Suprapubic skin (tissue), 4 donors: ENCODE data around the gene COP1. TPM values are rescaled to one million over a fixed set of nuclear protein-coding genes. Genes with fewer than 3 reads are reported as not detected.
"Not testable (repeated sequence)": the region's sequence is repeated elsewhere in the genome, so short reads cannot be mapped to it uniquely, and the experiment has no call there.

ENCODE experiments used
- DNase-seq, 2 donors: peaks; one replicate each; pipeline ENCODE4 v3.0.0-alpha.2; 2019; ENCODE audit warnings: low spot score in 2 of 2
- H3K27ac ChIP-seq: fragments of 200-600 bp; sonication (generic); one replicate; pipeline ENCODE4 v1.5.1; 2019
- H3K27me3 ChIP-seq: fragments of 200-600 bp; sonication (generic); one replicate; pipeline ENCODE4 v1.5.1; 2019
- H3K36me3 ChIP-seq: fragments of 200-600 bp; sonication (generic); one replicate; pipeline ENCODE4 v1.5.1; 2019
- H3K4me1 ChIP-seq: fragments of 200-600 bp; sonication (generic); one replicate; pipeline ENCODE4 v1.5.1; 2019
- H3K4me3 ChIP-seq: fragments of 200-600 bp; sonication (generic); one replicate; pipeline ENCODE4 v1.5.1; 2019; ENCODE audit warnings: mild to moderate bottlenecking
- H3K9me3 ChIP-seq: fragments of 200-600 bp; sonication (generic); one replicate; pipeline ENCODE4 v1.5.1; 2019
- CTCF ChIP-seq, 2 donors: fragments of 200-600 bp in 1 of 2; fragments of 450-650 bp in 1 of 2; sonication (generic) in 1 of 2; IDR thresholded peaks; one replicate each; pipeline ENCODE4 v1.5.1; 2016 to 2019; ENCODE audit warnings: antibody characterized with exemption in 2 of 2, mild to moderate bottlenecking in 1 of 2, moderate library complexity in 1 of 2
- EP300 ChIP-seq: sonication (generic); formaldehyde crosslinking; IDR thresholded peaks from one replicate; pipeline ENCODE4 v1.6.1; 2017; ENCODE audit warnings: antibody characterized with exemption
- POLR2A ChIP-seq, 2 donors: fragments of 450-650 bp; IDR thresholded peaks; one replicate each; pipeline ENCODE4 v1.6.1; 2017; ENCODE audit warnings: antibody characterized with exemption in 2 of 2, mild to moderate bottlenecking in 2 of 2, moderate library complexity in 2 of 2
- POLR2AphosphoS5 ChIP-seq, 3 donors: sonication (generic); formaldehyde crosslinking; IDR thresholded peaks; one replicate each; pipeline ENCODE4 v1.6.1; 2017; ENCODE audit warnings: antibody characterized with exemption in 3 of 3
- WGBS: methylation state at CpG from one replicate; pipeline ENCODE4 v1.1.5; 2018; 5-methylcytosine and 5-hydroxymethylcytosine counted together
- total RNA-seq, 4 donors: library from RNA; depleted of rRNA; stranded (reverse); fragments of >200 nt; gene quantifications; one replicate each; pipeline ENCODE4 v1.1.0, GENCODE V29; 2016

COP1 gene
- total RNA-seq, 4 donors from 2014 or later: 33.2 to 84.1 (median 52.3) TPM

DNA sequence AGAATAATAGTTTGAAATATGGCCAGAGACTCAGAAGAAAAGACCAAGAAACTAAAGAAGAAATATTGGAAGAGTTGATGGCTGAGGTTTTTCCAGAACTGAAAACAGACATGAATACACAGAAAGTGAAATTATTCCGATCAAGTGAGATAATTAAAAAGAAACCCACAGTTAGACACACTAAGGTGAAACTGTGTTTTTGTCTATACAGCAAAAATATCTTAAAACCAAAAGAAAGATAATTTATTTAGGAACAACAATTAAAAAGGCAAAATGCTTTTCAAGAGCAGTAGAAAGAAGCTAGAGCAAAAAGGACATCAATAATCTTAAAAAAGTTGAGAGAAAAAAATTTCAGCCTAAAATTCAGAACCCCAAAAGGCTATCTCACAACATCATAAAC, 116.3 kb downstream of the COP1 start:
- H3K27ac ChIP-seq: no peak overlapping the region
- no peaks in the 10 kb centered on the region for H3K4me1 ChIP-seq
- H3K36me3 ChIP-seq: peaks cover 14% of the 10 kb centered on the region
- no peaks in the 10 kb centered on the region for H3K27me3 ChIP-seq
- TF ChIP-seq CTCF (IDR thresholded peaks at IDR 0.05) (no peak), POLR2AphosphoS5 (IDR thresholded peaks at IDR 0.05) (no peak), EP300 (no peak), POLR2A (IDR thresholded peaks at IDR 0.05) (no peak)
- 100% methylated on average over 1 of the region's 1 CpG for WGBS
- DNase-seq: no peak
- H3K4me3 ChIP-seq: no peak overlapping the region
- H3K9me3 ChIP-seq: peaks cover 6% of the 10 kb centered on the region

- WGBS: 96% methylated on average over 3 of the region's 3 CpGs
These were observed 119.3 kb downstream of the COP1 start for GRCh38 chr1:176087746-176088145.

GRCh38 chr1:176073524-176074157, 133.4 kb downstream of the COP1 start:
- WGBS: 32% methylated on average over 5 of the region's 5 CpGs
- H3K36me3 ChIP-seq: peaks cover 10% of the 10 kb centered on the region
- peaks cover 3% of the 10 kb centered on the region for H3K4me1 ChIP-seq
- TF ChIP-seq POLR2A (IDR thresholded peaks at IDR 0.05): no peak
- peak; percentile 45 to 54 for TF ChIP-seq CTCF (IDR thresholded peaks at IDR 0.05)
- H3K9me3 ChIP-seq: peaks cover 15% of the 10 kb centered on the region
- no peaks in the 10 kb centered on the region for H3K27me3 ChIP-seq
- H3K27ac ChIP-seq: no peak overlapping the region
- DNase-seq: no peak
- H3K4me3 ChIP-seq: no peak overlapping the region

More at GRCh38 chr1:176087746-176088145, 119.3 kb downstream of the COP1 start:
- DNase-seq, H3K27me3 ChIP-seq, H3K4me3 ChIP-seq, H3K27ac ChIP-seq, H3K9me3 ChIP-seq, H3K4me1 ChIP-seq, H3K36me3 ChIP-seq: not testable (repeated sequence)

DNA sequence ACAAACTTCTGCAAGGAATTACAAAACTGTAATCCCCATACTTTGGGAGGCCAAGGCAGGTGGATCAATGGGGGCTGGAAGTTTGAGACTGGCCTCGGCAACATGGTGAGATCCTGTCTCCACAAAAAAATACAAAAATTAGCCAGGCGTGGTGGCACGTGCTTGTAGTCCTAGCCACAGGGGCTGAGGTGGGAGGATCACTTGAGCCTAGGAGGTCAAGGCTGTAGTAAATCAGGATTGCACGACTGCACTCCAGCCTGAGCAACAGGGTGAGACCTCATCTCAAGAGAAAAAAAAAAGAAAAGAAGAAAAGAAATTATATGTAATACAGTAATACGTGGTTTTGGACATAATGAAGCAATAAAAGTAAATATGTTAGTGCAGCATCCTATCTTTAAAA, 138.2 kb downstream of the COP1 start:
- Histone ChIP-seq H3K4me3 (no peak overlapping the region), H3K27ac (no peak overlapping the region), H3K4me1 (peaks cover 3% of the 10 kb centered on the region), H3K27me3 (no peaks in the 10 kb centered on the region), H3K36me3 (peaks cover 3% of the 10 kb centered on the region), H3K9me3 (no peaks in the 10 kb centered on the region)
- no peak for DNase-seq
- 90% methylated on average over 5 of the region's 5 CpGs for WGBS
- TF ChIP-seq CTCF (IDR thresholded peaks at IDR 0.05) (no peak), POLR2A (IDR thresholded peaks at IDR 0.05) (no peak), EP300 (no peak), POLR2AphosphoS5 (IDR thresholded peaks at IDR 0.05) (no peak)

- 83% methylated on average over 2 of the region's 2 CpGs for WGBS
- H3K27ac ChIP-seq: no peak overlapping the region
- no peaks in the 10 kb centered on the region for H3K9me3 ChIP-seq
- H3K36me3 ChIP-seq: peaks cover 3% of the 10 kb centered on the region
- peaks cover under 1% of the 10 kb centered on the region for H3K4me1 ChIP-seq
- no peak for DNase-seq
- no peak overlapping the region for H3K4me3 ChIP-seq
- no peak for TF ChIP-seq CTCF (IDR thresholded peaks at IDR 0.05)
- TF ChIP-seq POLR2AphosphoS5 (IDR thresholded peaks at IDR 0.05): no peak
- TF ChIP-seq POLR2A (IDR thresholded peaks at IDR 0.05): no peak
- TF ChIP-seq EP300: no peak
- H3K27me3 ChIP-seq: no peaks in the 10 kb centered on the region
These were observed 138.8 kb downstream of the COP1 start for GRCh38 chr1:176068256-176068655.

DNA sequence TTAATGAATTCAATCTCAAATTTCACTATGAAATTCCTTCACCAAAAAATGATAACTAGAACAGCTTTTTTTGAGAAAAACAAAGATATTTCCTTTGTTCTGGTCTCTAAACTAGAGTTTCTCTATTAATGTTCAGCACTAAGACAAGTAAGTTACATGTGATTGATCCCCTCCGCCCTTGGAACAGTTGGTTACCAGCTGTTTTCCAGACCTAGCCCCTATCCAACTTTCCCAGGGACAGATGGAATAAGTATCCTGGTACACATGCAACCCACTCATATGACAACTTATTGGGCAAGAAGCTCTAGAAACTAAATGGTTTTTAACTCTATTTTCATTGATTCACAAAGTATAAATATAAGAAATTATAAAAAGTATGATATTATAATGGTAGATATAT, 140.4 kb downstream of the COP1 start:
- H3K27ac ChIP-seq: no peak overlapping the region
- WGBS: 68% methylated on average over 1 of the region's 1 CpG
- no peaks in the 10 kb centered on the region for H3K9me3 ChIP-seq
- no peaks in the 10 kb centered on the region for H3K4me1 ChIP-seq
- H3K36me3 ChIP-seq: peaks cover 3% of the 10 kb centered on the region
- no peaks in the 10 kb centered on the region for H3K27me3 ChIP-seq
- no peak overlapping the region for H3K4me3 ChIP-seq
- TF ChIP-seq POLR2A (IDR thresholded peaks at IDR 0.05) (no peak), CTCF (IDR thresholded peaks at IDR 0.05) (no peak), EP300 (no peak), POLR2AphosphoS5 (IDR thresholded peaks at IDR 0.05) (no peak)
- no peak for DNase-seq
